Right forelimb (tissue), 1 donor: Measurements from ENCODE around the gene ACHE.
"Not testable (repeated sequence)": the region's sequence is repeated elsewhere in the genome, so short reads cannot be mapped to it uniquely, and the experiment has no call there.

Source experiments
- DNase-seq: peaks from one replicate; pipeline ENCODE4 v3.0.0-alpha.2; 2018

Gene ACHE

GRCh38 chr7:100895701-100895955 is at the start of gene ACHE:
TSS of gene ACHE (minus strand) at chr7:100895888. CDS start at chr7:100894232, 1,656 bp downstream.
- no peak for DNase-seq

- DNase-seq: no peak
Observed at GRCh38 chr7:100944138-100944537, 48.5 kb upstream of the ACHE start.

GRCh38 chr7:100943693-100944092 is 48.0 kb upstream of the ACHE start:
- no peak for DNase-seq

GRCh38 chr7:100942045-100942774 is 46.5 kb upstream of the ACHE start:
- DNase-seq: no peak

GRCh38 chr7:100936167-100936566 is 40.5 kb upstream of the ACHE start:
- DNase-seq: not testable (repeated sequence)

GRCh38 chr7:100935381-100935780 is 39.7 kb upstream of the ACHE start:
- DNase-seq: not testable (repeated sequence)

- DNase-seq: no peak
Observed at GRCh38 chr7:100933734-100934133, 38.0 kb upstream of the ACHE start.

GRCh38 chr7:100929808-100930174 is 34.1 kb upstream of the ACHE start:
- no peak for DNase-seq

GRCh38 chr7:100923616-100924015 is 27.9 kb upstream of the ACHE start:
- not testable (repeated sequence) for DNase-seq

GRCh38 chr7:100921039-100921438 is 25.4 kb upstream of the ACHE start:
- DNase-seq: no peak

GRCh38 chr7:100919779-100920437 is 24.2 kb upstream of the ACHE start:
- not testable (repeated sequence) for DNase-seq

GRCh38 chr7:100919335-100919734 is 23.6 kb upstream of the ACHE start:
- DNase-seq: not testable (repeated sequence)

- no peak for DNase-seq
Observed at GRCh38 chr7:100914879-100915447, 19.3 kb upstream of the ACHE start.

- DNase-seq: no peak
Observed at GRCh38 chr7:100914208-100914878, 18.7 kb upstream of the ACHE start.

- no peak for DNase-seq
Observed at GRCh38 chr7:100911484-100911883, 15.8 kb upstream of the ACHE start.

- DNase-seq: not testable (repeated sequence)
Observed at GRCh38 chr7:100910443-100910842, 14.8 kb upstream of the ACHE start.

- DNase-seq: no peak
Observed at GRCh38 chr7:100908512-100908911, 12.8 kb upstream of the ACHE start.

- no peak for DNase-seq
Observed at GRCh38 chr7:100902638-100903037, 7.0 kb upstream of the ACHE start.

- no peak for DNase-seq
Observed at GRCh38 chr7:100901921-100902332, 6.2 kb upstream of the ACHE start.

GRCh38 chr7:100900978-100901377 is 5.3 kb upstream of the ACHE start:
- no peak for DNase-seq

GRCh38 chr7:100899432-100899831 is 3.7 kb upstream of the ACHE start:
- peak; percentile 2 for DNase-seq

GRCh38 chr7:100897772-100898454 is 2.2 kb upstream of the ACHE start:
- DNase-seq: peak; percentile 3
